OCI-LY7 (cell line): ENCODE data around the gene PACSIN2.

ENCODE experiments used
- EZH2phosphoT487 ChIP-seq: fragments of 200-600 bp; sonication (generic); IDR thresholded peaks from 2 replicates; pipeline ENCODE4 v1.6.1; 2018; ENCODE audit warnings: low read depth, borderline replicate concordance, mild to moderate bottlenecking, mixed run types, antibody characterized with exemption, low read length, moderate library complexity, mixed read lengths
- TF ChIP-seq, protein P1 (sequence below): fragments of 200-600 bp; sonication (generic); conservative IDR thresholded peaks from 2 replicates; pipeline ENCODE4 v1.5.1; 2014; ENCODE audit warnings: mild to moderate bottlenecking, antibody characterized with exemption, low read length, moderate library complexity, mixed read lengths

- TF ChIP-seq, protein P1, sequence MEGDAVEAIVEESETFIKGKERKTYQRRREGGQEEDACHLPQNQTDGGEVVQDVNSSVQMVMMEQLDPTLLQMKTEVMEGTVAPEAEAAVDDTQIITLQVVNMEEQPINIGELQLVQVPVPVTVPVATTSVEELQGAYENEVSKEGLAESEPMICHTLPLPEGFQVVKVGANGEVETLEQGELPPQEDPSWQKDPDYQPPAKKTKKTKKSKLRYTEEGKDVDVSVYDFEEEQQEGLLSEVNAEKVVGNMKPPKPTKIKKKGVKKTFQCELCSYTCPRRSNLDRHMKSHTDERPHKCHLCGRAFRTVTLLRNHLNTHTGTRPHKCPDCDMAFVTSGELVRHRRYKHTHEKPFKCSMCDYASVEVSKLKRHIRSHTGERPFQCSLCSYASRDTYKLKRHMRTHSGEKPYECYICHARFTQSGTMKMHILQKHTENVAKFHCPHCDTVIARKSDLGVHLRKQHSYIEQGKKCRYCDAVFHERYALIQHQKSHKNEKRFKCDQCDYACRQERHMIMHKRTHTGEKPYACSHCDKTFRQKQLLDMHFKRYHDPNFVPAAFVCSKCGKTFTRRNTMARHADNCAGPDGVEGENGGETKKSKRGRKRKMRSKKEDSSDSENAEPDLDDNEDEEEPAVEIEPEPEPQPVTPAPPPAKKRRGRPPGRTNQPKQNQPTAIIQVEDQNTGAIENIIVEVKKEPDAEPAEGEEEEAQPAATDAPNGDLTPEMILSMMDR = no peak
- TF ChIP-seq EZH2phosphoT487 = no peak
Measured at GRCh38 chr22:42889304-42889703, 125.6 kb downstream of the PACSIN2 start.
